Fibroblast of lung (primary cell): ENCODE data around the gene TRPM4. TPM values are rescaled to one million over a fixed set of nuclear protein-coding genes. Genes with fewer than 3 reads are reported as not detected.

ENCODE experiments used
- DNase-seq, 2 donors: peaks; one replicate each; pipeline versions ENCODE4 v3.0.0 to v3.0.0-alpha.2; 2010; ENCODE audit warnings: low read depth in 2 of 2
- H2AFZ ChIP-seq: 2 replicates; pipeline ENCODE4 v1.5.1; 2012; ENCODE audit warnings: low read length, control low read depth, inconsistent platforms
- H3K27ac ChIP-seq: 2 replicates; pipeline ENCODE4 v1.5.1; 2011; ENCODE audit warnings: low read length, control low read depth; ENCODE audit not compliant: insufficient read depth
- H3K27me3 ChIP-seq: 2 replicates; pipeline ENCODE4 v1.5.1; 2011; ENCODE audit warnings: mild to moderate bottlenecking, low read length; ENCODE audit not compliant: control insufficient read depth, insufficient read depth
- H3K36me3 ChIP-seq: 2 replicates; pipeline ENCODE4 v1.5.1; 2011; ENCODE audit warnings: low read length; ENCODE audit not compliant: control insufficient read depth, insufficient read depth
- H3K4me1 ChIP-seq: 2 replicates; pipeline ENCODE4 v1.5.1; 2011; ENCODE audit warnings: low read length; ENCODE audit not compliant: control insufficient read depth, insufficient read depth; ENCODE audit errors: extremely low read depth
- H3K4me2 ChIP-seq: 2 replicates; pipeline ENCODE4 v1.5.1; 2011; ENCODE audit warnings: low read length, control low read depth; ENCODE audit not compliant: insufficient read depth; ENCODE audit errors: extremely low read depth
- H3K4me3 ChIP-seq, 4 experiments: fragments of 200-600 bp in 1 of 4; sonication (generic) in 1 of 4; replicated peaks in 1 of 4; 2 replicates each; pipeline ENCODE4 v1.5.1; 2011 to 2016; ENCODE audit warnings: low read length in 4 of 4, low read depth in 3 of 4, mild to moderate bottlenecking in 3 of 4, control low read depth in 2 of 4, inconsistent platforms in 1 of 4, mixed read lengths in 1 of 4; ENCODE audit not compliant: insufficient read depth in 1 of 4; ENCODE audit errors: control extremely low read depth in 1 of 4
- H3K79me2 ChIP-seq: 2 replicates; pipeline ENCODE4 v1.5.1; 2012; ENCODE audit warnings: mild to moderate bottlenecking, low read length, inconsistent platforms; ENCODE audit not compliant: control insufficient read depth, insufficient read depth
- H3K9ac ChIP-seq: 2 replicates; pipeline ENCODE4 v1.5.1; 2011; ENCODE audit warnings: mild to moderate bottlenecking, low read length, control low read depth; ENCODE audit not compliant: insufficient read depth
- H3K9me3 ChIP-seq: 2 replicates; pipeline ENCODE4 v1.5.1; 2012; ENCODE audit warnings: low read depth, low read length; ENCODE audit not compliant: control insufficient read depth, insufficient read depth
- H4K20me1 ChIP-seq: 2 replicates; pipeline ENCODE4 v1.5.1; 2011; ENCODE audit warnings: low read length; ENCODE audit not compliant: control insufficient read depth, insufficient read depth; ENCODE audit errors: extremely low read depth
- CTCF ChIP-seq, 2 donors: IDR thresholded peaks in 1 of 2; conservative IDR thresholded peaks in 1 of 2; 1 replicate in 1 of 2; 2 replicates in 1 of 2; pipeline ENCODE4 v1.5.1; 2011 to 2012; ENCODE audit warnings: low read length in 2 of 2, control low read depth in 1 of 2, inconsistent platforms in 1 of 2, low read depth in 1 of 2, mild to moderate bottlenecking in 1 of 2
- EZH2 ChIP-seq: IDR thresholded peaks from 2 replicates; pipeline ENCODE4 v1.5.1; 2012; ENCODE audit warnings: low read length, control low read depth, mild to moderate bottlenecking; ENCODE audit errors: missing control alignments
- polyA plus RNA-seq, 2 donors: library from polyadenylated mRNA; depleted of rRNA in 1 of 2; stranded (reverse) in 1 of 2; unstranded in 1 of 2; fragments of >200 nt; gene quantifications; 2 replicates each; pipeline ENCODE4 v1.2.1, GENCODE V29; 2011 to 2012; ENCODE audit warnings: missing spikeins in 1 of 2
- total RNA-seq: library from RNA; depleted of rRNA; stranded (reverse); fragments of >200 nt; gene quantifications from 2 replicates; pipeline ENCODE4 v1.2.1, GENCODE V29; 2014

Gene TRPM4
- total and polyA plus RNA-seq, 2 donors (not counting 1 experiment from before 2014, with no cell fraction given): 6.7 to 18.7 TPM

- Histone ChIP-seq H3K27me3 (no peaks in the 10 kb centered on the region), H3K9me3 (no peaks in the 10 kb centered on the region), H3K9ac (no peak overlapping the region), H3K27ac (no peak overlapping the region), H3K79me2 (no peaks in the 10 kb centered on the region), H3K36me3 (no peaks in the 10 kb centered on the region), H3K4me2 (no peak overlapping the region), H2AFZ (no peak overlapping the region), H3K4me1 (no peaks in the 10 kb centered on the region), H4K20me1 (no peaks in the 10 kb centered on the region), H3K4me3 (peak overlapping the region in 1 of 4 experiments; percentile 44)
- DNase-seq: no peak
- TF ChIP-seq CTCF (conservative IDR thresholded peaks at IDR 0.05 in 1 of 2, IDR thresholded peaks at IDR 0.05 in 1 of 2; ENCODE audit: low read depth in 1 of 2, low read length in 2 of 2): no peak
- TF ChIP-seq EZH2: no peak
Observed at GRCh38 chr19:49128545-49129237, 28.9 kb upstream of the TRPM4 start.

GRCh38 chr19:49129238-49129583, 28.4 kb upstream of the TRPM4 start:
- Histone ChIP-seq H3K79me2 (no peaks in the 10 kb centered on the region), H3K9me3 (no peaks in the 10 kb centered on the region), H3K4me1 (no peaks in the 10 kb centered on the region), H3K4me3 (no peak overlapping the region), H3K4me2 (no peak overlapping the region), H4K20me1 (no peaks in the 10 kb centered on the region), H3K9ac (no peak overlapping the region), H3K27ac (no peak overlapping the region), H2AFZ (no peak overlapping the region), H3K36me3 (no peaks in the 10 kb centered on the region), H3K27me3 (no peaks in the 10 kb centered on the region)
- TF ChIP-seq EZH2 (no peak), CTCF (conservative IDR thresholded peaks at IDR 0.05 in 1 of 2, IDR thresholded peaks at IDR 0.05 in 1 of 2; ENCODE audit: low read depth in 1 of 2, low read length in 2 of 2) (no peak)
- no peak for DNase-seq

GRCh38 chr19:49130325-49130724, 27.3 kb upstream of the TRPM4 start:
- H3K36me3 ChIP-seq: no peaks in the 10 kb centered on the region
- no peak overlapping the region for H2AFZ ChIP-seq
- no peak for TF ChIP-seq EZH2
- no peak for TF ChIP-seq CTCF (conservative IDR thresholded peaks at IDR 0.05 in 1 of 2, IDR thresholded peaks at IDR 0.05 in 1 of 2; ENCODE audit: low read depth in 1 of 2, low read length in 2 of 2)
- no peaks in the 10 kb centered on the region for H4K20me1 ChIP-seq
- no peak for DNase-seq
- H3K27me3 ChIP-seq: no peaks in the 10 kb centered on the region
- no peak overlapping the region for H3K9ac ChIP-seq
- no peaks in the 10 kb centered on the region for H3K4me1 ChIP-seq
- H3K4me3 ChIP-seq: no peak overlapping the region
- no peaks in the 10 kb centered on the region for H3K79me2 ChIP-seq
- no peak overlapping the region for H3K4me2 ChIP-seq
- H3K9me3 ChIP-seq: no peaks in the 10 kb centered on the region
- no peak overlapping the region for H3K27ac ChIP-seq
